OCI-LY7 (cell line): ENCODE measurements around the gene ANKRD34A. TPM values are rescaled to one million over a fixed set of nuclear protein-coding genes. Genes with fewer than 3 reads are reported as not detected.
A peak's percentile ranks its signal among the peaks of the same experiment; 100 is the strongest.

ENCODE experiments used
- BruUV-seq: library from RNA; stranded (reverse); fragments of 400-500 nt; replicated peaks from 2 replicates; lab custom pipeline; 2021; lab: Mats Ljungman, UMichigan
- CTCF ChIA-PET: fragments of 300-600 bp; sonication (Branson Sonifier 250); formaldehyde crosslinking; loops from one replicate; lab custom pipeline; 2022; ENCODE audit warnings: antibody characterized with exemption; ENCODE audit not compliant: unreplicated experiment; lab: Charles Lee
- POLR2A ChIA-PET: fragments of 300-600 bp; sonication (Branson Sonifier 250); formaldehyde crosslinking; loops from one replicate; lab custom pipeline; 2022; ENCODE audit warnings: antibody characterized with exemption; lab: Charles Lee
- DNase-seq: peaks from one replicate; pipeline ENCODE4 v3.0.0-alpha.2; 2015; ENCODE audit warnings: low spot score
- H2AFZ ChIP-seq: fragments of 200-600 bp; sonication (generic), shearing (Covaris generic); 2 replicates; pipeline ENCODE4 v1.6.1; 2014; ENCODE audit warnings: mild to moderate bottlenecking, antibody characterized with exemption, low read length, moderate library complexity
- H3K27ac ChIP-seq: fragments of 200-600 bp; sonication (generic); 2 replicates; pipeline ENCODE4 v1.5.1; 2014; ENCODE audit warnings: mixed run types, low read depth, mild to moderate bottlenecking, moderate library complexity, low read length, inconsistent platforms; ENCODE audit not compliant: poor library complexity, severe bottlenecking
- H3K36me3 ChIP-seq: fragments of 200-600 bp; sonication (generic); 2 replicates; pipeline ENCODE4 v1.6.1; 2014; ENCODE audit warnings: mild to moderate bottlenecking, antibody characterized with exemption, low read length, moderate library complexity, mixed read lengths; ENCODE audit not compliant: insufficient read depth
- H3K4me1 ChIP-seq: fragments of 200-600 bp; sonication (generic); 2 replicates; pipeline ENCODE4 v1.5.1; 2014; ENCODE audit warnings: mild to moderate bottlenecking, low read length; ENCODE audit not compliant: insufficient read depth, poor library complexity, severe bottlenecking
- H3K4me2 ChIP-seq: fragments of 200-600 bp; sonication (generic); 2 replicates; pipeline ENCODE4 v1.6.1; 2014; ENCODE audit warnings: mild to moderate bottlenecking, low read length
- H3K4me3 ChIP-seq: fragments of 200-600 bp; sonication (generic); 2 replicates; pipeline ENCODE4 v1.5.1; 2014; ENCODE audit warnings: mild to moderate bottlenecking, low read depth, low read length; ENCODE audit not compliant: poor library complexity, severe bottlenecking
- H3K79me2 ChIP-seq: fragments of 200-600 bp; sonication (generic); 2 replicates; pipeline ENCODE4 v1.6.1; 2016; ENCODE audit warnings: low read depth, mild to moderate bottlenecking, low read length, moderate library complexity, mixed read lengths; ENCODE audit not compliant: insufficient read depth
- H3K9me2 ChIP-seq: fragments of 200-600 bp; sonication (generic); 2 replicates; pipeline ENCODE4 v1.6.1; 2016; ENCODE audit warnings: mild to moderate bottlenecking, low read length, mixed read lengths; ENCODE audit not compliant: insufficient read depth
- H3K9me3 ChIP-seq: fragments of 200-600 bp; sonication (generic); 2 replicates; pipeline ENCODE4 v1.6.1; 2014; ENCODE audit warnings: mild to moderate bottlenecking, mixed run types, low read length, mixed read lengths
- H4K20me1 ChIP-seq: fragments of 200-600 bp; sonication (generic); 2 replicates; pipeline ENCODE4 v1.6.1; 2014; ENCODE audit warnings: mild to moderate bottlenecking, antibody characterized with exemption, low read length, moderate library complexity, mixed read lengths; ENCODE audit not compliant: insufficient read depth
- EZH2phosphoT487 ChIP-seq: fragments of 200-600 bp; sonication (generic); IDR thresholded peaks from 2 replicates; pipeline ENCODE4 v1.6.1; 2018; ENCODE audit warnings: low read depth, borderline replicate concordance, mild to moderate bottlenecking, mixed run types, antibody characterized with exemption, low read length, moderate library complexity, mixed read lengths
- intact Hi-C: fragments of 100-400 bp; cut with micrococcal nuclease; formaldehyde crosslinking; loops from one replicate; pipeline ENCODE4 v1.10.0; 2022; ENCODE audit not compliant: unreplicated experiment
- total RNA-seq, 2 experiments: library from RNA; depleted of rRNA in 1 of 2; stranded (reverse); fragments of >200 nt in 1 of 2; shearing (Covaris generic) in 1 of 2; gene quantifications; 2 replicates each; pipeline ENCODE4 v1.2.3, GENCODE V29; 2014 to 2022
- TF ChIP-seq, protein P1 (sequence below): fragments of 200-600 bp; sonication (generic); conservative IDR thresholded peaks from 2 replicates; pipeline ENCODE4 v1.5.1; 2014; ENCODE audit warnings: mild to moderate bottlenecking, antibody characterized with exemption, low read length, moderate library complexity, mixed read lengths

ANKRD34A gene
- total RNA-seq, 2 experiments from 2014 or later, result 1.9 to 4.8 TPM

DNA sequence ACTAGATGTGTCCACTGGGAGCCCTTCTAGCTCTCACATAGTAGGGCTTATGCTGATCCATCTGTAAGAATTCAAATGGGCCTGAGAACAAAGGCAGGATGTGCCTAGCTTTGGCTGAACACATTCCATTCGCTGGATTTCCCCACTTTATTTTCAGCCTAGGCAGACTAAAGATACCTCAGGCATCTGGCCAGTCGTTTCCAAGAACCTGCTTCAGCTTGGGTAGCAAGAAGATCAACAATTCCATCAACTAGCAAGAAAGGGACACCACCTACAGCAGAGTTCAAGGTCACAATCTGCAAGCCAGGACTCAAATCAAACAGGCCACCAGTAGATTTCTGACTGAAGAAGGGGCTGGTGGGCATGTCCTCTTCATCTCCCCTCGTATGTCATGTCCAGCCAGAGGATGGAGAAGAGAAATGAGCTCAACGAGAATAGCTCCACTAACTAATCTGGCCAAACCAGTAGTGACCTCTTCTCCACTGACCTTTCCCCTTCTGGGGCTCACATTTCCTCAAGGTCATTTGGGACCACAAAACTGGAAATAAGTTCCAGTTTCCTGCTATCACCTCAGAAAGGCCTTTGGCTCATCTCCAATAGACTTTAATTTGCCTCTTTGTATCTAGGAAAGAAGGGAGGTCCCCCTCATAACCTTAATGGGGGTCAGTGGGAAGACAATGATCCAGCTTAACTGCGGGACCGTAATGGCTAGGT lies 17.8 kb upstream of the ANKRD34A start:
- no peak overlapping the region for H3K4me3 ChIP-seq
- TF ChIP-seq, protein P1, sequence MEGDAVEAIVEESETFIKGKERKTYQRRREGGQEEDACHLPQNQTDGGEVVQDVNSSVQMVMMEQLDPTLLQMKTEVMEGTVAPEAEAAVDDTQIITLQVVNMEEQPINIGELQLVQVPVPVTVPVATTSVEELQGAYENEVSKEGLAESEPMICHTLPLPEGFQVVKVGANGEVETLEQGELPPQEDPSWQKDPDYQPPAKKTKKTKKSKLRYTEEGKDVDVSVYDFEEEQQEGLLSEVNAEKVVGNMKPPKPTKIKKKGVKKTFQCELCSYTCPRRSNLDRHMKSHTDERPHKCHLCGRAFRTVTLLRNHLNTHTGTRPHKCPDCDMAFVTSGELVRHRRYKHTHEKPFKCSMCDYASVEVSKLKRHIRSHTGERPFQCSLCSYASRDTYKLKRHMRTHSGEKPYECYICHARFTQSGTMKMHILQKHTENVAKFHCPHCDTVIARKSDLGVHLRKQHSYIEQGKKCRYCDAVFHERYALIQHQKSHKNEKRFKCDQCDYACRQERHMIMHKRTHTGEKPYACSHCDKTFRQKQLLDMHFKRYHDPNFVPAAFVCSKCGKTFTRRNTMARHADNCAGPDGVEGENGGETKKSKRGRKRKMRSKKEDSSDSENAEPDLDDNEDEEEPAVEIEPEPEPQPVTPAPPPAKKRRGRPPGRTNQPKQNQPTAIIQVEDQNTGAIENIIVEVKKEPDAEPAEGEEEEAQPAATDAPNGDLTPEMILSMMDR, result no peak
- TF ChIP-seq EZH2phosphoT487, result no peak
- no TSS peak for BruUV-seq
- H3K4me1 ChIP-seq, result peaks cover 81% of the 10 kb centered on the region
- CTCF ChIA-PET, result no interaction called here
- H3K27ac ChIP-seq, result no peak overlapping the region
- POLR2A ChIA-PET, result interaction anchor here (0.7 to 1.3 kb wide), 2 partner anchors 8 to 90 kb away, joined by 3 to 7 read pairs; no protein-coding TSS in a partner anchor
- no peaks in the 10 kb centered on the region for H3K9me2 ChIP-seq
- H3K36me3 ChIP-seq, result no peaks in the 10 kb centered on the region
- no peak overlapping the region for H3K4me2 ChIP-seq
- H4K20me1 ChIP-seq, result no peaks in the 10 kb centered on the region
- DNase-seq, result no peak
- H3K9me3 ChIP-seq, result no peaks in the 10 kb centered on the region
- H2AFZ ChIP-seq, result no peak overlapping the region
- intact Hi-C loops, result no loop called here
- H3K79me2 ChIP-seq, result no peaks in the 10 kb centered on the region

DNA sequence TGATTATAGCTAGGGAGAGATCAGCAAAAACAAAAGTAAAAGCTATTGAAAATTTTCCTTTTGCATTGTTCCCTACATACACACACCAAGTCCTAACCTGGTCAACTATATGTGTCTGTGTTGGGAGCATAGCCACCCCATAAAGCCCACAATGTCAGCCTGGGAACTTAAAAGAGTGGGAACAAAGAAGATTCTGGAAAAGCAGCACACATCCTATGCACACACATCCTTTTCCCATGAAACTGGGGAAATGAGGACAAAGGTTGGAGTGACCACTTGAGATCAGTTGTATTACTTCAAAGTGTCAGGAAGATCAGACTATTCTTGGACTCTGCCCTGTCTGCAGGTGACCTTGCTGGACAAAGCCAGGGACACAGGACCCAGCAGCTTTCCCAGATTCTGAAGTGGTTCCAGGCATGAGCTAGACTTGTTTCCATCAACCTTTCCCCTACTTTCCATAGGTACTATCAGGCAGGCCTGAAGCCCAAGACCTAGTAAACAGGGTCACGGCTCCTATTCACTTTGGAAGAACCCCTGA lies 16.2 kb upstream of the ANKRD34A start:
- ChIA-PET POLR2A (interaction anchor here (0.6 to 4.6 kb wide), 14 partner anchors 8 to 122 kb away, joined by 3 to 67 read pairs (median 8); partner anchors contain the start of genes ANKRD34A, HJV, LIX1L and PIAS3), CTCF (interaction anchor here (0.5 kb wide), 1 partner anchor 32 kb away, joined by 3 read pairs; no protein-coding TSS in a partner anchor)
- intact Hi-C loops, result no loop called here

More for the DNA sequence above, 16.2 kb upstream of the ANKRD34A start:
- H4K20me1 ChIP-seq, result no peaks in the 10 kb centered on the region
- peak overlapping the region; percentile 94 for H3K27ac ChIP-seq
- H3K4me1 ChIP-seq, result peaks cover 82% of the 10 kb centered on the region
- peak overlapping the region; percentile 38 for H3K4me3 ChIP-seq
- no peaks in the 10 kb centered on the region for H3K36me3 ChIP-seq
- TF ChIP-seq EZH2phosphoT487, result no peak
- TF ChIP-seq, protein P1, result no peak
- no peak for DNase-seq
- H3K79me2 ChIP-seq, result no peaks in the 10 kb centered on the region
- peak overlapping the region; percentile 62 for H3K4me2 ChIP-seq
- H3K9me3 ChIP-seq, result no peaks in the 10 kb centered on the region
- no peaks in the 10 kb centered on the region for H3K9me2 ChIP-seq
- BruUV-seq, result no TSS peak
- peak overlapping the region; percentile 75; the same call in 1 of the 2 replicates for H2AFZ ChIP-seq
